Measurements from ENCODE around the gene YES1.

DNA sequence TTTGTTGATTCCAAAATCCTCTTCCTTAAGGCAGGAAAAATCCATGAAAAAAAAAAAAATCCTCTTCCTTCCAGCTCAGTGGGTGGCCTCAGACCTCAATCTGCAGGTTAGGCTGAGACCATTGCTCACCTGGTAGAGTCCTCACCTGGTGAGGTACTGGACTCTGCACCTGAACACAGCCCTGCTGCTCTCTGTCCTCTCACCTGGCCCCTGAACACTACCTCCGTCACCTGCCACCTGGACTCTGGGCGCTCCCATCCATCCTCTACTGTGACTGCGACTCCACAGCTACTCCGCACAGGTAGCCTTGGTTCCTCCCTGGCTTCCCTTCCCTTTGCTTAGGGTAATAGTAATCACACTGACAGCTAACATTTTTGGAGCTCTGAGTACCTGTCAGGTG lies 132.5 kb downstream of the YES1 start:
- TF ChIP-seq, protein P1, sequence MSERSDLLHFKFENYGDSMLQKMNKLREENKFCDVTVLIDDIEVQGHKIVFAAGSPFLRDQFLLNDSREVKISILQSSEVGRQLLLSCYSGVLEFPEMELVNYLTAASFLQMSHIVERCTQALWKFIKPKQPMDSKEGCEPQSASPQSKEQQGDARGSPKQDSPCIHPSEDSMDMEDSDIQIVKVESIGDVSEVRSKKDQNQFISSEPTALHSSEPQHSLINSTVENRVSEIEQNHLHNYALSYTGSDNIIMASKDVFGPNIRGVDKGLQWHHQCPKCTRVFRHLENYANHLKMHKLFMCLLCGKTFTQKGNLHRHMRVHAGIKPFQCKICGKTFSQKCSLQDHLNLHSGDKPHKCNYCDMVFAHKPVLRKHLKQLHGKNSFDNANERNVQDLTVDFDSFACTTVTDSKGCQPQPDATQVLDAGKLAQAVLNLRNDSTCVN (tag by site-specific recombination; optimal IDR thresholded peaks at IDR 0.05): no peak
- TF ChIP-seq, protein P2, sequence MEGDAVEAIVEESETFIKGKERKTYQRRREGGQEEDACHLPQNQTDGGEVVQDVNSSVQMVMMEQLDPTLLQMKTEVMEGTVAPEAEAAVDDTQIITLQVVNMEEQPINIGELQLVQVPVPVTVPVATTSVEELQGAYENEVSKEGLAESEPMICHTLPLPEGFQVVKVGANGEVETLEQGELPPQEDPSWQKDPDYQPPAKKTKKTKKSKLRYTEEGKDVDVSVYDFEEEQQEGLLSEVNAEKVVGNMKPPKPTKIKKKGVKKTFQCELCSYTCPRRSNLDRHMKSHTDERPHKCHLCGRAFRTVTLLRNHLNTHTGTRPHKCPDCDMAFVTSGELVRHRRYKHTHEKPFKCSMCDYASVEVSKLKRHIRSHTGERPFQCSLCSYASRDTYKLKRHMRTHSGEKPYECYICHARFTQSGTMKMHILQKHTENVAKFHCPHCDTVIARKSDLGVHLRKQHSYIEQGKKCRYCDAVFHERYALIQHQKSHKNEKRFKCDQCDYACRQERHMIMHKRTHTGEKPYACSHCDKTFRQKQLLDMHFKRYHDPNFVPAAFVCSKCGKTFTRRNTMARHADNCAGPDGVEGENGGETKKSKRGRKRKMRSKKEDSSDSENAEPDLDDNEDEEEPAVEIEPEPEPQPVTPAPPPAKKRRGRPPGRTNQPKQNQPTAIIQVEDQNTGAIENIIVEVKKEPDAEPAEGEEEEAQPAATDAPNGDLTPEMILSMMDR (tag by site-specific recombination; IDR thresholded peaks at IDR 0.05): no peak
- TF ChIP-seq ZIC2 (tag by site-specific recombination; IDR thresholded peaks at IDR 0.05): no peak
- TF ChIP-seq TRIM28 (IDR thresholded peaks at IDR 0.05; ENCODE audit: borderline replicate concordance, low read length): no peak
- TF ChIP-seq, protein P3, sequence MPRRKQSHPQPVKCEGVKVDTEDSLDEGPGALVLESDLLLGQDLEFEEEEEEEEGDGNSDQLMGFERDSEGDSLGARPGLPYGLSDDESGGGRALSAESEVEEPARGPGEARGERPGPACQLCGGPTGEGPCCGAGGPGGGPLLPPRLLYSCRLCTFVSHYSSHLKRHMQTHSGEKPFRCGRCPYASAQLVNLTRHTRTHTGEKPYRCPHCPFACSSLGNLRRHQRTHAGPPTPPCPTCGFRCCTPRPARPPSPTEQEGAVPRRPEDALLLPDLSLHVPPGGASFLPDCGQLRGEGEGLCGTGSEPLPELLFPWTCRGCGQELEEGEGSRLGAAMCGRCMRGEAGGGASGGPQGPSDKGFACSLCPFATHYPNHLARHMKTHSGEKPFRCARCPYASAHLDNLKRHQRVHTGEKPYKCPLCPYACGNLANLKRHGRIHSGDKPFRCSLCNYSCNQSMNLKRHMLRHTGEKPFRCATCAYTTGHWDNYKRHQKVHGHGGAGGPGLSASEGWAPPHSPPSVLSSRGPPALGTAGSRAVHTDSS (tag by site-specific recombination; IDR thresholded peaks at IDR 0.05): no peak
- no peak for TF ChIP-seq ZNF677 (tag by site-specific recombination; IDR thresholded peaks at IDR 0.05)
- TF ChIP-seq ZNF660 (tag by site-specific recombination; IDR thresholded peaks at IDR 0.05): no peak
- no peak for TF ChIP-seq ZEB2 (tag by site-specific recombination; IDR thresholded peaks at IDR 0.05)
- no peak for TF ChIP-seq SALL2 (tag by site-specific recombination; IDR thresholded peaks at IDR 0.05; ENCODE audit: borderline replicate concordance)
- TF ChIP-seq, protein P4, sequence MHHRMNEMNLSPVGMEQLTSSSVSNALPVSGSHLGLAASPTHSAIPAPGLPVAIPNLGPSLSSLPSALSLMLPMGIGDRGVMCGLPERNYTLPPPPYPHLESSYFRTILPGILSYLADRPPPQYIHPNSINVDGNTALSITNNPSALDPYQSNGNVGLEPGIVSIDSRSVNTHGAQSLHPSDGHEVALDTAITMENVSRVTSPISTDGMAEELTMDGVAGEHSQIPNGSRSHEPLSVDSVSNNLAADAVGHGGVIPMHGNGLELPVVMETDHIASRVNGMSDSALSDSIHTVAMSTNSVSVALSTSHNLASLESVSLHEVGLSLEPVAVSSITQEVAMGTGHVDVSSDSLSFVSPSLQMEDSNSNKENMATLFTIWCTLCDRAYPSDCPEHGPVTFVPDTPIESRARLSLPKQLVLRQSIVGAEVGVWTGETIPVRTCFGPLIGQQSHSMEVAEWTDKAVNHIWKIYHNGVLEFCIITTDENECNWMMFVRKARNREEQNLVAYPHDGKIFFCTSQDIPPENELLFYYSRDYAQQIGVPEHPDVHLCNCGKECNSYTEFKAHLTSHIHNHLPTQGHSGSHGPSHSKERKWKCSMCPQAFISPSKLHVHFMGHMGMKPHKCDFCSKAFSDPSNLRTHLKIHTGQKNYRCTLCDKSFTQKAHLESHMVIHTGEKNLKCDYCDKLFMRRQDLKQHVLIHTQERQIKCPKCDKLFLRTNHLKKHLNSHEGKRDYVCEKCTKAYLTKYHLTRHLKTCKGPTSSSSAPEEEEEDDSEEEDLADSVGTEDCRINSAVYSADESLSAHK (tag by site-specific recombination; IDR thresholded peaks at IDR 0.05): no peak
- TF ChIP-seq, protein P5, sequence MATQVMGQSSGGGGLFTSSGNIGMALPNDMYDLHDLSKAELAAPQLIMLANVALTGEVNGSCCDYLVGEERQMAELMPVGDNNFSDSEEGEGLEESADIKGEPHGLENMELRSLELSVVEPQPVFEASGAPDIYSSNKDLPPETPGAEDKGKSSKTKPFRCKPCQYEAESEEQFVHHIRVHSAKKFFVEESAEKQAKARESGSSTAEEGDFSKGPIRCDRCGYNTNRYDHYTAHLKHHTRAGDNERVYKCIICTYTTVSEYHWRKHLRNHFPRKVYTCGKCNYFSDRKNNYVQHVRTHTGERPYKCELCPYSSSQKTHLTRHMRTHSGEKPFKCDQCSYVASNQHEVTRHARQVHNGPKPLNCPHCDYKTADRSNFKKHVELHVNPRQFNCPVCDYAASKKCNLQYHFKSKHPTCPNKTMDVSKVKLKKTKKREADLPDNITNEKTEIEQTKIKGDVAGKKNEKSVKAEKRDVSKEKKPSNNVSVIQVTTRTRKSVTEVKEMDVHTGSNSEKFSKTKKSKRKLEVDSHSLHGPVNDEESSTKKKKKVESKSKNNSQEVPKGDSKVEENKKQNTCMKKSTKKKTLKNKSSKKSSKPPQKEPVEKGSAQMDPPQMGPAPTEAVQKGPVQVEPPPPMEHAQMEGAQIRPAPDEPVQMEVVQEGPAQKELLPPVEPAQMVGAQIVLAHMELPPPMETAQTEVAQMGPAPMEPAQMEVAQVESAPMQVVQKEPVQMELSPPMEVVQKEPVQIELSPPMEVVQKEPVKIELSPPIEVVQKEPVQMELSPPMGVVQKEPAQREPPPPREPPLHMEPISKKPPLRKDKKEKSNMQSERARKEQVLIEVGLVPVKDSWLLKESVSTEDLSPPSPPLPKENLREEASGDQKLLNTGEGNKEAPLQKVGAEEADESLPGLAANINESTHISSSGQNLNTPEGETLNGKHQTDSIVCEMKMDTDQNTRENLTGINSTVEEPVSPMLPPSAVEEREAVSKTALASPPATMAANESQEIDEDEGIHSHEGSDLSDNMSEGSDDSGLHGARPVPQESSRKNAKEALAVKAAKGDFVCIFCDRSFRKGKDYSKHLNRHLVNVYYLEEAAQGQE (tag by site-specific recombination; IDR thresholded peaks at IDR 0.05): no peak
